H9 (cell line): Measurements from ENCODE around the gene MTMR1. TPM values are rescaled to one million over a fixed set of nuclear protein-coding genes. Genes with fewer than 3 reads are reported as not detected.

Experiments used
- DNase-seq: peaks from one replicate; pipeline ENCODE4 v3.0.0-alpha.2; 2017
- H2AFZ ChIP-seq: one replicate; pipeline ENCODE4 v1.6.1; 2013; ENCODE audit warnings: mild to moderate bottlenecking, low read length, control low read depth, moderate library complexity
- H2AK5ac ChIP-seq: 2 replicates; pipeline ENCODE4 v1.6.1; 2013; ENCODE audit warnings: low read length, control low read depth, mixed read lengths; ENCODE audit not compliant: insufficient read length
- H2BK120ac ChIP-seq: one replicate; pipeline ENCODE4 v1.6.1; 2013; ENCODE audit warnings: low read depth, mild to moderate bottlenecking, low read length, control low read depth, inconsistent platforms; ENCODE audit not compliant: poor library complexity, severe bottlenecking
- H2BK12ac ChIP-seq: 2 replicates; pipeline ENCODE4 v1.6.1; 2013; ENCODE audit warnings: low read length, control low read depth, mixed read lengths, low read depth; ENCODE audit not compliant: insufficient read length
- H2BK15ac ChIP-seq: 2 replicates; pipeline ENCODE4 v1.6.1; 2013; ENCODE audit warnings: low read depth, low read length, control low read depth
- H2BK20ac ChIP-seq: one replicate; pipeline ENCODE4 v1.6.1; 2013; ENCODE audit warnings: low read depth, mild to moderate bottlenecking, low read length, control low read depth, inconsistent platforms; ENCODE audit not compliant: poor library complexity, severe bottlenecking
- H2BK5ac ChIP-seq: 2 replicates; pipeline ENCODE4 v1.6.1; 2013; ENCODE audit warnings: low read length, control low read depth, mixed read lengths; ENCODE audit not compliant: insufficient read length
- H3K14ac ChIP-seq: 2 replicates; pipeline ENCODE4 v1.6.1; 2013; ENCODE audit warnings: low read length, control low read depth; ENCODE audit not compliant: insufficient read depth
- H3K18ac ChIP-seq: 2 replicates; pipeline ENCODE4 v1.6.1; 2013; ENCODE audit warnings: low read depth, mild to moderate bottlenecking, mixed read lengths, low read length, control low read depth; ENCODE audit not compliant: insufficient read length
- H3K23ac ChIP-seq: 2 replicates; pipeline ENCODE4 v1.6.1; 2013; ENCODE audit warnings: low read length, control low read depth, mixed read lengths, low read depth; ENCODE audit not compliant: insufficient read length
- H3K23me2 ChIP-seq: 2 replicates; pipeline ENCODE4 v1.6.1; 2013; ENCODE audit warnings: low read depth, mild to moderate bottlenecking, mixed read lengths, low read length, control low read depth; ENCODE audit not compliant: insufficient read length, poor library complexity, severe bottlenecking
- H3K27ac ChIP-seq: 2 replicates; pipeline ENCODE4 v1.5.1; 2013; ENCODE audit warnings: low read length, control low read depth, mixed read lengths, low read depth; ENCODE audit not compliant: insufficient read length
- H3K27me3 ChIP-seq: 2 replicates; pipeline ENCODE4 v1.6.1; 2013; ENCODE audit warnings: low read length, control low read depth, inconsistent platforms; ENCODE audit not compliant: insufficient read depth
- H3K4ac ChIP-seq: 2 replicates; pipeline ENCODE4 v1.6.1; 2013; ENCODE audit warnings: low read depth, mild to moderate bottlenecking, control low read depth, inconsistent platforms, low read length, moderate library complexity
- H3K4me1 ChIP-seq: 2 replicates; pipeline ENCODE4 v1.6.1; 2013; ENCODE audit warnings: low read length, control low read depth, inconsistent platforms; ENCODE audit not compliant: insufficient read depth
- H3K4me2 ChIP-seq: 2 replicates; pipeline ENCODE4 v1.6.1; 2013; ENCODE audit warnings: low read length, control low read depth, mixed read lengths; ENCODE audit not compliant: insufficient read length, insufficient read depth
- H3K56ac ChIP-seq: 2 replicates; pipeline ENCODE4 v1.6.1; 2013; ENCODE audit warnings: low read depth, mild to moderate bottlenecking, mixed read lengths, low read length, control low read depth; ENCODE audit not compliant: insufficient read length
- H3K79me1 ChIP-seq: 2 replicates; pipeline ENCODE4 v1.6.1; 2013; ENCODE audit warnings: low read depth, mild to moderate bottlenecking, moderate library complexity, low read length, control low read depth, inconsistent platforms; ENCODE audit not compliant: insufficient read depth, poor library complexity, severe bottlenecking
- H3K79me2 ChIP-seq: 2 replicates; pipeline ENCODE4 v1.6.1; 2013; ENCODE audit warnings: low read length, control low read depth, inconsistent platforms; ENCODE audit not compliant: insufficient read depth
- H3K9ac ChIP-seq: 2 replicates; pipeline ENCODE4 v1.6.1; 2013; ENCODE audit warnings: low read length, control low read depth, mixed read lengths; ENCODE audit not compliant: insufficient read length; ENCODE audit errors: extremely low read depth
- H3K9me3 ChIP-seq: one replicate; pipeline ENCODE4 v1.6.1; 2013; ENCODE audit warnings: low read depth, low read length, inconsistent platforms; ENCODE audit not compliant: control insufficient read depth
- H3T11ph ChIP-seq: one replicate; pipeline ENCODE4 v1.6.1; 2013; ENCODE audit warnings: mild to moderate bottlenecking, low read length, control low read depth, inconsistent platforms
- H4K20me1 ChIP-seq: one replicate; pipeline ENCODE4 v1.6.1; 2013; ENCODE audit not compliant: control insufficient read depth, insufficient read length, insufficient read depth
- H4K5ac ChIP-seq: 2 replicates; pipeline ENCODE4 v1.6.1; 2013; ENCODE audit warnings: low read depth, mild to moderate bottlenecking, mixed read lengths, low read length, control low read depth; ENCODE audit not compliant: insufficient read length
- H4K8ac ChIP-seq: replicated peaks from 2 replicates; pipeline ENCODE4 v1.6.1; 2013; ENCODE audit warnings: low read length, control low read depth, mixed read lengths, low read depth; ENCODE audit not compliant: insufficient read length
- H4K91ac ChIP-seq: 2 replicates; pipeline ENCODE4 v1.6.1; 2013; ENCODE audit warnings: low read depth, mild to moderate bottlenecking, moderate library complexity, mixed read lengths, low read length, control low read depth; ENCODE audit not compliant: insufficient read length
- H3K27ac Mint-ChIP-seq, 3 experiments: 2 replicates in 2 of 3; 3 replicates in 1 of 3; pipeline ENCODE4 v1.8.0; 2020 to 2021; ENCODE audit warnings: mixed read lengths in 3 of 3, mild to moderate bottlenecking in 1 of 3, moderate library complexity in 1 of 3
- H3K27me3 Mint-ChIP-seq: 2 replicates; pipeline ENCODE4 v1.8.0; 2021; ENCODE audit warnings: low read depth, mild to moderate bottlenecking, moderate library complexity, mixed read lengths
- H3K36me3 Mint-ChIP-seq, 3 experiments: 2 replicates in 2 of 3; 3 replicates in 1 of 3; pipeline ENCODE4 v1.8.0; 2020 to 2021; ENCODE audit warnings: low read depth in 3 of 3, mixed read lengths in 3 of 3; ENCODE audit not compliant: insufficient read depth in 1 of 3
- H3K4me1 Mint-ChIP-seq, 2 experiments: 2 replicates each; pipeline ENCODE4 v1.8.0; 2020; ENCODE audit warnings: mixed read lengths in 2 of 2
- H3K4me3 Mint-ChIP-seq, 2 experiments: 2 replicates in 1 of 2; 3 replicates in 1 of 2; pipeline ENCODE4 v1.8.0; 2020 to 2021; ENCODE audit warnings: mild to moderate bottlenecking in 2 of 2, mixed read lengths in 2 of 2, moderate library complexity in 1 of 2
- H3K9me3 Mint-ChIP-seq, 2 experiments: 2 replicates in 1 of 2; 3 replicates in 1 of 2; pipeline ENCODE4 v1.8.0; 2020; ENCODE audit warnings: mild to moderate bottlenecking in 2 of 2, mixed read lengths in 2 of 2, moderate library complexity in 1 of 2
- CTCF ChIP-seq: fragments of 200-600 bp; sonication (generic); conservative IDR thresholded peaks from 3 replicates; pipeline ENCODE4 v1.8.0; 2021; ENCODE audit warnings: antibody characterized with exemption, mild to moderate bottlenecking
- WGBS: extraction: QIAGEN DNeasy Blood & Tissue Kit; methylation state at CpG from one replicate; pipeline ENCODE4 v1.1.7; 2013; ENCODE audit warnings: missing lambda C conversion rate, low lambda C conversion rate, mixed read lengths; ENCODE audit not compliant: insufficient read length; ENCODE audit errors: extremely low coverage; 5-methylcytosine and 5-hydroxymethylcytosine counted together
- total RNA-seq: library from RNA; stranded (reverse); gene quantifications from 2 replicates; pipeline ENCODE4 v1.2.1, GENCODE V29; 2021

The MTMR1 gene
- total RNA-seq, 1 experiment from 2014 or later = 25.2 TPM

GRCh38 chrX:150805736-150806135, 112.5 kb downstream of the MTMR1 start:
- Histone ChIP-seq H3K79me2 (no peaks in the 10 kb centered on the region; the same call in 1 of the 2 replicates), H3K27ac (no peak overlapping the region), H3K56ac (no peak overlapping the region), H3T11ph (peak overlapping the region; percentile 76), H4K5ac (no peak overlapping the region), H3K23ac (no peak overlapping the region), H2BK15ac (no peak overlapping the region), H4K91ac (no peak overlapping the region), H3K4me1 (no peaks in the 10 kb centered on the region), H2AFZ (no peak overlapping the region), H3K4ac (no peak overlapping the region), H2AK5ac (no peak overlapping the region), H3K23me2 (no peaks in the 10 kb centered on the region), H3K9ac (no peak overlapping the region), H3K18ac (no peak overlapping the region), H3K4me2 (no peak overlapping the region), H3K9me3 (no peaks in the 10 kb centered on the region), H3K79me1 (no peaks in the 10 kb centered on the region), H2BK20ac (no peak overlapping the region), H2BK12ac (no peak overlapping the region), H3K14ac (no peak overlapping the region), H4K8ac (no peak overlapping the region), H3K27me3 (no peaks in the 10 kb centered on the region), H4K20me1 (no peaks in the 10 kb centered on the region), H2BK120ac (no peak overlapping the region), H2BK5ac (no peak overlapping the region)
- Mint-ChIP-seq H3K27me3 (no peaks in the 10 kb centered on the region; the same call in 1 of the 2 replicates), H3K27ac (no peak overlapping the region), H3K9me3 (peaks cover 44 to 71% of the 10 kb centered on the region in 2 experiments), H3K4me3 (no peak overlapping the region), H3K4me1 (no peaks in the 10 kb centered on the region), H3K36me3 (peaks cover 10 to 14% (median 10%) of the 10 kb centered on the region in 3 experiments; a peak in 6 of 7 replicates)
- DNase-seq = no peak
- no peak for TF ChIP-seq CTCF
- no CpG with 5 or more reads among the region's 2 CpGs for WGBS
